Measurements from ENCODE around the gene PDZRN4. TPM values are rescaled to one million over a fixed set of nuclear protein-coding genes. Genes with fewer than 3 reads are reported as not detected.

Gene PDZRN4
- total and polyA plus RNA-seq, 2 of the 4 experiments (the other 2 are of a cell fraction), result not detected

GRCh38 chr12:41558671-41559070 is 370.6 kb downstream of the PDZRN4 start:
- TF ChIP-seq RFX5 (IDR thresholded peaks at IDR 0.05; ENCODE audit: low read depth, low read length), result no peak
- TF ChIP-seq CHD1 (IDR thresholded peaks at IDR 0.05; ENCODE audit: low read depth, low read length), result no peak
- no peak for TF ChIP-seq ELK1 (IDR thresholded peaks at IDR 0.05; ENCODE audit: borderline replicate concordance, low read depth, low read length)
- TF ChIP-seq RAD21 (IDR thresholded peaks at IDR 0.05; ENCODE audit: low read length), result no peak
- no peak for TF ChIP-seq BHLHE40 (IDR thresholded peaks at IDR 0.05; ENCODE audit: low read depth, low read length)
- TF ChIP-seq MXI1 (IDR thresholded peaks at IDR 0.05; ENCODE audit: borderline replicate concordance, low read depth, low read length), result no peak
- no peak for TF ChIP-seq SMC3 (IDR thresholded peaks at IDR 0.05; ENCODE audit: low read depth, low read length)
- TF ChIP-seq RCOR1 (IDR thresholded peaks at IDR 0.05; ENCODE audit: insufficient replicate concordance, low read length), result no peak
- CTCF ChIA-PET, result no interaction called here
- Histone ChIP-seq H3K14ac (replicated peaks; ENCODE audit: low read depth, low read length) (no peak overlapping the region), H3K4me3 (ENCODE audit: insufficient read depth, low read depth, low read length) (no peak overlapping the region), H3K79me1 (ENCODE audit: low read depth in 1 of 2, low read length in 2 of 2) (no peaks in the 10 kb centered on the region), H4K5ac (ENCODE audit: low read depth, low read length) (no peak overlapping the region), H3K4ac (ENCODE audit: low read depth, low read length) (no peak overlapping the region), H2BK15ac (ENCODE audit: low read depth, low read length) (no peak overlapping the region), H2AK5ac (ENCODE audit: low read depth, low read length) (no peak overlapping the region), H3K27ac (ENCODE audit: insufficient read depth, low read length) (no peak overlapping the region), H2BK20ac (ENCODE audit: low read depth, low read length) (no peak overlapping the region), H3K56ac (ENCODE audit: extremely low read depth, insufficient read depth, low read length) (no peak overlapping the region), H3K23ac (ENCODE audit: low read depth, low read length) (no peak overlapping the region), H4K8ac (ENCODE audit: low read depth in 2 of 2, low read length in 2 of 2) (no peak overlapping the region), H2AK9ac (replicated peaks; ENCODE audit: low read depth, low read length, poor library complexity) (no peak overlapping the region), H3K4me1 (ENCODE audit: control insufficient read depth, insufficient read depth, low read length) (no peaks in the 10 kb centered on the region), H3K36me3 (ENCODE audit: control insufficient read depth, insufficient read depth, low read length) (no peaks in the 10 kb centered on the region), H3K18ac (ENCODE audit: low read depth, low read length) (no peak overlapping the region), H2AFZ (replicated peaks; ENCODE audit: low read length, poor library complexity) (no peak overlapping the region), H2BK5ac (ENCODE audit: low read depth, low read length, poor library complexity, severe bottlenecking) (no peak overlapping the region), H4K91ac (ENCODE audit: insufficient read depth, low read depth, low read length) (no peak overlapping the region), H3K27me3 (ENCODE audit: control insufficient read depth, insufficient read depth, low read length) (no peaks in the 10 kb centered on the region; the same call in 1 of the 2 replicates), H3K9ac (ENCODE audit: low read depth, low read length) (no peak overlapping the region), H3K9me1 (ENCODE audit: insufficient read depth, low read length) (no peaks in the 10 kb centered on the region), H4K20me1 (ENCODE audit: insufficient read depth, low read length) (no peaks in the 10 kb centered on the region), H3K4me2 (ENCODE audit: low read depth, low read length) (no peak overlapping the region), H2BK120ac (ENCODE audit: low read depth, low read length) (no peak overlapping the region), H3K9me3 (ENCODE audit: control insufficient read depth, insufficient read depth, low read length) (no peaks in the 10 kb centered on the region)
- intact Hi-C loops (cut with micrococcal nuclease), result no loop called here
- BruUV-seq (replicated peaks), result no TSS peak
- POLR2A ChIA-PET (ENCODE audit: unreplicated experiment), result no interaction called here
- dilution Hi-C loops (cut with HindIII; ENCODE audit: low sequenced_read_pairs, unreplicated experiment), result no loop called here
- WGBS, 2 experiments (ENCODE audit: extremely low coverage in 2 of 2, insufficient read length in 1 of 2), result no CpG with 5 or more reads among the region's 1 CpG
- no peak for DNase-seq
- in situ Hi-C loops (cut with MboI; ENCODE audit: low sequenced_read_pairs), result no loop called here
- no peak for ATAC-seq (ENCODE audit: low read depth)

Data from IMR-90 (cell line).